ENCODE data around the gene WDR49.

WDR49 gene

GRCh38 chr3:167466966-167467365, 186.8 kb downstream of the WDR49 start:
- H3K9ac ChIP-seq (ENCODE audit: low read length): no peak overlapping the region
- H3K9me2 ChIP-seq (ENCODE audit: low read depth, low read length): no peaks in the 10 kb centered on the region
- no peak overlapping the region for H2AFZ ChIP-seq (ENCODE audit: low read length)
- no peaks in the 10 kb centered on the region for H3K27me3 ChIP-seq (ENCODE audit: insufficient read depth, low read length)
- H3K27ac ChIP-seq (ENCODE audit: low read depth, low read length, poor library complexity, severe bottlenecking): no peak overlapping the region
- no peaks in the 10 kb centered on the region for H3K9me3 ChIP-seq (ENCODE audit: low read length)
- no peaks in the 10 kb centered on the region for H3K36me3 ChIP-seq (ENCODE audit: insufficient read depth, low read length)
- H3K79me2 ChIP-seq (ENCODE audit: insufficient read depth, low read length): no peaks in the 10 kb centered on the region
- no peaks in the 10 kb centered on the region for H3F3A ChIP-seq (ENCODE audit: insufficient read depth, low read length)
- H3K4me3 ChIP-seq (ENCODE audit: low read depth, low read length, poor library complexity, severe bottlenecking): no peak overlapping the region
- H3K4me2 ChIP-seq (ENCODE audit: low read length): no peak overlapping the region
- H4K20me1 ChIP-seq (ENCODE audit: insufficient read depth, low read length): no peaks in the 10 kb centered on the region
- no peak for TF ChIP-seq EZH2 (IDR thresholded peaks at IDR 0.05; ENCODE audit: borderline replicate concordance, low read length)
- TF ChIP-seq CTCF (IDR thresholded peaks at IDR 0.05; ENCODE audit: low read length): no peak
- no peaks in the 10 kb centered on the region for H3K4me1 ChIP-seq (ENCODE audit: insufficient read depth, low read length, severe bottlenecking)

GRCh38 chr3:167456157-167456799, 197.5 kb downstream of the WDR49 start:
- H4K20me1 ChIP-seq (ENCODE audit: insufficient read depth, low read length): no peaks in the 10 kb centered on the region
- no peaks in the 10 kb centered on the region for H3F3A ChIP-seq (ENCODE audit: insufficient read depth, low read length)
- H3K27ac ChIP-seq (ENCODE audit: low read depth, low read length, poor library complexity, severe bottlenecking): no peak overlapping the region
- H3K79me2 ChIP-seq (ENCODE audit: insufficient read depth, low read length): no peaks in the 10 kb centered on the region
- no peak overlapping the region for H3K4me3 ChIP-seq (ENCODE audit: low read depth, low read length, poor library complexity, severe bottlenecking)
- no peaks in the 10 kb centered on the region for H3K36me3 ChIP-seq (ENCODE audit: insufficient read depth, low read length)
- H3K9ac ChIP-seq (ENCODE audit: low read length): no peak overlapping the region
- TF ChIP-seq CTCF (IDR thresholded peaks at IDR 0.05; ENCODE audit: low read length) (no peak), EZH2 (IDR thresholded peaks at IDR 0.05; ENCODE audit: borderline replicate concordance, low read length) (no peak)
- H3K4me1 ChIP-seq (ENCODE audit: insufficient read depth, low read length, severe bottlenecking): no peaks in the 10 kb centered on the region
- H3K27me3 ChIP-seq (ENCODE audit: insufficient read depth, low read length): no peaks in the 10 kb centered on the region
- H2AFZ ChIP-seq (ENCODE audit: low read length): no peak overlapping the region
- no peaks in the 10 kb centered on the region for H3K9me2 ChIP-seq (ENCODE audit: low read depth, low read length)
- no peaks in the 10 kb centered on the region for H3K9me3 ChIP-seq (ENCODE audit: low read length)
- no peak overlapping the region for H3K4me2 ChIP-seq (ENCODE audit: low read length)

GRCh38 chr3:167453815-167454214, 199.9 kb downstream of the WDR49 start:
- no peak for TF ChIP-seq EZH2 (IDR thresholded peaks at IDR 0.05; ENCODE audit: borderline replicate concordance, low read length)
- no peak for TF ChIP-seq CTCF (IDR thresholded peaks at IDR 0.05; ENCODE audit: low read length)

More at GRCh38 chr3:167453815-167454214, 199.9 kb downstream of the WDR49 start:
- Histone ChIP-seq H3K4me2 (ENCODE audit: low read length) (no peak overlapping the region), H2AFZ (ENCODE audit: low read length) (no peak overlapping the region), H3K27me3 (ENCODE audit: insufficient read depth, low read length) (no peaks in the 10 kb centered on the region), H3K4me3 (ENCODE audit: low read depth, low read length, poor library complexity, severe bottlenecking) (no peak overlapping the region), H3K79me2 (ENCODE audit: insufficient read depth, low read length) (no peaks in the 10 kb centered on the region), H3K36me3 (ENCODE audit: insufficient read depth, low read length) (no peaks in the 10 kb centered on the region), H3F3A (ENCODE audit: insufficient read depth, low read length) (no peaks in the 10 kb centered on the region), H3K9ac (ENCODE audit: low read length) (no peak overlapping the region), H3K4me1 (ENCODE audit: insufficient read depth, low read length, severe bottlenecking) (no peaks in the 10 kb centered on the region), H3K27ac (ENCODE audit: low read depth, low read length, poor library complexity, severe bottlenecking) (no peak overlapping the region), H3K9me2 (ENCODE audit: low read depth, low read length) (no peaks in the 10 kb centered on the region), H3K9me3 (ENCODE audit: low read length) (no peaks in the 10 kb centered on the region), H4K20me1 (ENCODE audit: insufficient read depth, low read length) (no peaks in the 10 kb centered on the region)
